ENCODE results near the gene FCN2.

DNA sequence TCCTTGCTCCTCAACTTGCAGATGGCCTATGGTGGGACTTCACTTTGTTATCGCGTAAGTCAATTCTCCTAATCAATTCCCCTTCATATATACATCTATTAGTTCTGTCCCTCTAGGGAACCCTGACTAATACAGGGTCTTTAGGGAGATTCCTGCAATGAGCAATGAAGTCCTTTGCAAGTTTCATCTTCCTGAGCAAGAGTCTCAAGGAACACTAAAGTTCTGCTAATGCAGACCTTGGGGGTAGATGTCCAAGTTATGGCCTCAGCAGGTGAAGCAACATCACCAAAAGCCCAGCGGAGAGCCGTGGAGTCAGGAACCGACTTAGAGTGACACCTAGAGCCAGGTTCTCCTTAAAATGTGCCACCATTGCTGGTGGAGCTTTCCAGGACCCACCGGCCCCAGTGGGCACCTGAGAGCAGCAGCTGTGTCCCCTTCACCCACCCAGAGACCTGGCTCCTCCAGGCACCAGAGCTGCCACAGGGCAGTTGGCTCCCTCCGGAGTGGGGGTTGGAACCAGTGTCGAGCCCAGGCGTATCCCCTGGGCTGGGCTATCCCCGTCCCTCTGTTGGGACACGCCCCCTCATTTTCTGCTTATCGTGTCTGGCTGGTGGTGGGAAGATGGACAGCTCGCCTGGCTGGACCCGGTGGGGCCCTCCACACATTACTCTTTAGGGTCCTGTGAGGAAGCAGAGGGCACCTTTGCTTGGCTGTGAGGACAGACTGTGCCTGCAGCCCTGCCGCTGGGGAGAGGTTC is 48.0 kb downstream of the FCN2 start:
- TF ChIP-seq CTCF (IDR thresholded peaks at IDR 0.05): no peak
- no peak for TF ChIP-seq POLR2A (IDR thresholded peaks at IDR 0.05)
